GM19468 (cell line): ENCODE data around the gene DGKG.

Experiments
- ATAC-seq: cut with Tn5 transposase; IDR thresholded peaks from one replicate; pipeline ENCODE4 v1.9.1; 2021; ENCODE audit warnings: mild to moderate bottlenecking, moderate library complexity, moderate number of reproducible peaks; ENCODE audit not compliant: unreplicated experiment; ENCODE audit errors: extremely low read depth

DGKG gene

GRCh38 chr3:186368717-186369116 is 6.7 kb upstream of the DGKG start:
- no peak for ATAC-seq

GRCh38 chr3:186368176-186368575 is 6.1 kb upstream of the DGKG start:
- no peak for ATAC-seq

GRCh38 chr3:186367631-186368030 is 5.6 kb upstream of the DGKG start:
- no peak for ATAC-seq

- no peak for ATAC-seq
Measured at GRCh38 chr3:186366206-186366605, 4.2 kb upstream of the DGKG start.

GRCh38 chr3:186365202-186365974 is 3.4 kb upstream of the DGKG start:
- ATAC-seq, result no peak

- ATAC-seq, result no peak
Measured at GRCh38 chr3:186362988-186363387, 954 bp upstream of the DGKG start.

- ATAC-seq, result no peak
Measured at GRCh38 chr3:186362537-186362842, 456 bp upstream of the DGKG start.

GRCh38 chr3:186361246-186361761 is 730 bp downstream of the DGKG start:
- ATAC-seq, result no peak

- ATAC-seq, result no peak
Measured at GRCh38 chr3:186360779-186361178, 1.3 kb downstream of the DGKG start.

GRCh38 chr3:186359078-186359477 is 3.0 kb downstream of the DGKG start:
- ATAC-seq, result no peak

- no peak for ATAC-seq
Measured at GRCh38 chr3:186356152-186356551, 5.9 kb downstream of the DGKG start.

- ATAC-seq, result no peak
Measured at GRCh38 chr3:186354100-186354499, 7.9 kb downstream of the DGKG start.

GRCh38 chr3:186352369-186352768 is 9.7 kb downstream of the DGKG start:
- no peak for ATAC-seq

GRCh38 chr3:186342197-186342596 is 19.8 kb downstream of the DGKG start:
- ATAC-seq, result no peak

- no peak for ATAC-seq
Measured at GRCh38 chr3:186340204-186340603, 21.8 kb downstream of the DGKG start.

- no peak for ATAC-seq
Measured at GRCh38 chr3:186339180-186339918, 22.7 kb downstream of the DGKG start.

GRCh38 chr3:186333256-186333655 is 28.8 kb downstream of the DGKG start:
- no peak for ATAC-seq

- no peak for ATAC-seq
Measured at GRCh38 chr3:186330772-186331460, 31.1 kb downstream of the DGKG start.

- no peak for ATAC-seq
Measured at GRCh38 chr3:186329589-186329988, 32.4 kb downstream of the DGKG start.

- no peak for ATAC-seq
Measured at GRCh38 chr3:186327912-186328487, 34.0 kb downstream of the DGKG start.

- ATAC-seq, result no peak
Measured at GRCh38 chr3:186322761-186323160, 39.3 kb downstream of the DGKG start.
